C4-2B (cell line): ENCODE results near the gene LMO7.

Experiments used
- H3K27ac ChIP-seq: fragments of 450-650 bp; 2 replicates; pipeline ENCODE4 v1.5.1; 2017
- ZFX ChIP-seq: fragments of 450-650 bp; IDR thresholded peaks from 2 replicates; pipeline ENCODE4 v1.6.1; 2017
- TF ChIP-seq, protein P1 (sequence below): fragments of 450-650 bp; conservative IDR thresholded peaks from 2 replicates; pipeline ENCODE4 v1.5.1; 2017; ENCODE audit warnings: mild to moderate bottlenecking

LMO7 gene

DNA sequence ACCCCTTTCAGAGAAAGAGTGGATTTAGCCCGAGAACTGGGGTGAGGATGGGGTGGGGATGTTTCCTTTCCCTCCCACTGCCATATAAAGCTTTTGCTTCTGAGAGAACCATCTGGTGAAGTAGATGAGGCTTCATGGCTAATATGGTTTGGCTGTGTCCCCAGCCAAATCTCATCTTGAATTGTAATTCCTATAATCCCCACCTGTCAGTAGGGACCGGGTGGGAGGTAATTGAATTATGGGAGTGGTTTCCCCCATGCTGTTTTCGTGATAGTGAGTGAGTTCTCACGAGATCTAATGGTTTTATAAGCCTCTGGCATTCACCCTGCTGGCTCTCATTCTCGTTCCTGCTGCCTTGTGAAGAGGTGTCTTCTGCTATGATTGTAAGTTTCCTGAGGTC lies 270.9 kb downstream of the LMO7 start:
- TF ChIP-seq ZFX, result no peak
- TF ChIP-seq, protein P1, sequence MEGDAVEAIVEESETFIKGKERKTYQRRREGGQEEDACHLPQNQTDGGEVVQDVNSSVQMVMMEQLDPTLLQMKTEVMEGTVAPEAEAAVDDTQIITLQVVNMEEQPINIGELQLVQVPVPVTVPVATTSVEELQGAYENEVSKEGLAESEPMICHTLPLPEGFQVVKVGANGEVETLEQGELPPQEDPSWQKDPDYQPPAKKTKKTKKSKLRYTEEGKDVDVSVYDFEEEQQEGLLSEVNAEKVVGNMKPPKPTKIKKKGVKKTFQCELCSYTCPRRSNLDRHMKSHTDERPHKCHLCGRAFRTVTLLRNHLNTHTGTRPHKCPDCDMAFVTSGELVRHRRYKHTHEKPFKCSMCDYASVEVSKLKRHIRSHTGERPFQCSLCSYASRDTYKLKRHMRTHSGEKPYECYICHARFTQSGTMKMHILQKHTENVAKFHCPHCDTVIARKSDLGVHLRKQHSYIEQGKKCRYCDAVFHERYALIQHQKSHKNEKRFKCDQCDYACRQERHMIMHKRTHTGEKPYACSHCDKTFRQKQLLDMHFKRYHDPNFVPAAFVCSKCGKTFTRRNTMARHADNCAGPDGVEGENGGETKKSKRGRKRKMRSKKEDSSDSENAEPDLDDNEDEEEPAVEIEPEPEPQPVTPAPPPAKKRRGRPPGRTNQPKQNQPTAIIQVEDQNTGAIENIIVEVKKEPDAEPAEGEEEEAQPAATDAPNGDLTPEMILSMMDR, result no peak
- H3K27ac ChIP-seq, result no peak overlapping the region

DNA sequence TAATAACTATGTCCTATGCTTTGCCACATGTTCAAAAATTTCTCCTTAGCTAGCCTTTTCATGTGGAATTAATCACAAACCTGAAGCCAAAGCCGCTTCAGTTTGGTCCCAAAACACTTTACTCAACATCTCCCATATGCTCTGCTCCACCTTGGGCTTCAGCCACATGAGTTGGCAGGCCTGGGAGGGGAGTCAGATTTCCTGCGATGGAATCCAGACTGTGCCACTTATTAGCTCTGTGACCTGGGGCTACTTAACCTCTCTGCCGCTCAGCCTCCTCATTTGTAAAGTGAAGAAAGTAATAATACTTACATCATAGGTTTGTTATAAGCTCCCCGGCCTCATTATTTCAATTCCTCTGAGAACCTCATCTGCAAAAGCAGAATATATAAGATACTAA lies 272.0 kb downstream of the LMO7 start:
- TF ChIP-seq, protein P1, result no peak
- no peak for TF ChIP-seq ZFX
- no peak overlapping the region for H3K27ac ChIP-seq
